ENCODE measurements around the gene PLCG1. TPM values are rescaled to one million over a fixed set of nuclear protein-coding genes. Genes with fewer than 3 reads are reported as not detected.

Gene PLCG1
- total and polyA plus RNA-seq, 12 donors, result 32.9 to 139 (median 76.9) TPM

- peak; percentile 18 to 67 (median 47) for DNase-seq
- H3K4me3 ChIP-seq, result no peak overlapping the region
- 53 to 57% (median 56%) methylated on average over 14 to 18 of the region's 18 CpGs for WGBS, 4 donors
- no peak for TF ChIP-seq POLR2A (IDR thresholded peaks at IDR 0.05)
- TF ChIP-seq CTCF (IDR thresholded peaks at IDR 0.05), result no peak
- intact Hi-C loops (cut with DNase I), result loop anchor here (2.0 to 10.0 kb wide), 4 partner anchors 52 to 168 kb away; partner anchors contain the start of gene LPIN3 (in 1 of the 2)
- peaks cover 9 to 20% of the 10 kb centered on the region in 2 donors for H3K4me1 ChIP-seq (replicated peaks in 1 of 2)
- H3K36me3 ChIP-seq (replicated peaks in 1 of 2), result peaks cover 0 to 51% of the 10 kb centered on the region in 2 donors
- H3K27ac ChIP-seq, result peak overlapping the region; percentile 24 to 89 (median 47)
- H3K27me3 ChIP-seq, result no peaks in the 10 kb centered on the region
- no peaks in the 10 kb centered on the region for H3K9me3 ChIP-seq (replicated peaks in 1 of 3)
Measured at GRCh38 chr20:41172296-41173140, 35.2 kb downstream of the PLCG1 start.

GRCh38 chr20:41173161-41173721, 35.9 kb downstream of the PLCG1 start:
- Histone ChIP-seq H3K4me1 (replicated peaks in 1 of 2) (peaks cover 14 to 25% of the 10 kb centered on the region in 2 donors), H3K36me3 (replicated peaks in 1 of 2) (peaks cover 0 to 44% of the 10 kb centered on the region in 2 donors), H3K27me3 (no peaks in the 10 kb centered on the region), H3K27ac (peak overlapping the region in 3 of 5 donors; percentile 50 to 89 (median 81)), H3K9me3 (replicated peaks in 1 of 3) (no peaks in the 10 kb centered on the region), H3K4me3 (no peak overlapping the region)
- peak; percentile 84 to 95 (median 87) for DNase-seq
- 7 to 16% (median 13%) methylated on average over 7 to 9 of the region's 9 CpGs for WGBS, 4 donors
- intact Hi-C loops (cut with DNase I), result loop anchor here (2.0 to 10.0 kb wide), 4 partner anchors 52 to 168 kb away; partner anchors contain the start of gene LPIN3 (in 1 of the 2)
- TF ChIP-seq POLR2A (IDR thresholded peaks at IDR 0.05) (no peak), CTCF (IDR thresholded peaks at IDR 0.05) (peak; percentile 93 to 99 (median 98))

GRCh38 chr20:41173791-41174341, 36.5 kb downstream of the PLCG1 start:
- WGBS, 4 donors, result 86 to 89% (median 87%) methylated on average over 13 of the region's 13 CpGs
- intact Hi-C loops (cut with DNase I), result loop anchor here (2.0 to 10.0 kb wide), 4 partner anchors 51 to 167 kb away; partner anchors contain the start of gene LPIN3 (in 1 of the 2)
- H3K36me3 ChIP-seq (replicated peaks in 1 of 2), result peaks cover 0 to 38% of the 10 kb centered on the region in 2 donors
- H3K27me3 ChIP-seq, result no peaks in the 10 kb centered on the region
- DNase-seq, result peak in 5 of 7 donors; percentile 13 to 52 (median 19)
- H3K9me3 ChIP-seq (replicated peaks in 1 of 3), result no peaks in the 10 kb centered on the region
- peaks cover 14 to 25% of the 10 kb centered on the region in 2 donors for H3K4me1 ChIP-seq (replicated peaks in 1 of 2)
- no peak for TF ChIP-seq CTCF (IDR thresholded peaks at IDR 0.05)
- TF ChIP-seq POLR2A (IDR thresholded peaks at IDR 0.05), result no peak
- H3K27ac ChIP-seq, result peak overlapping the region in 3 of 5 donors; percentile 42 to 89 (median 50)
- no peak overlapping the region for H3K4me3 ChIP-seq

GRCh38 chr20:41174373-41174772, 37.0 kb downstream of the PLCG1 start:
- WGBS, 4 donors, result 86 to 100% (median 93%) methylated on average over 1 to 10 of the region's 10 CpGs
- H3K4me1 ChIP-seq (replicated peaks in 1 of 2), result peaks cover 14 to 29% of the 10 kb centered on the region in 2 donors
- intact Hi-C loops (cut with DNase I), result loop anchor here (5.0 to 10.0 kb wide), 3 partner anchors 50 to 163 kb away; no protein-coding TSS in a partner anchor
- H3K36me3 ChIP-seq (replicated peaks in 1 of 2), result peaks cover 0 to 33% of the 10 kb centered on the region in 2 donors
- peak overlapping the region in 3 of 5 donors; percentile 17 to 89 (median 42) for H3K27ac ChIP-seq
- peak in 5 of 7 donors; percentile 10 to 42 (median 12) for DNase-seq
- TF ChIP-seq POLR2A (IDR thresholded peaks at IDR 0.05), result no peak
- no peak for TF ChIP-seq CTCF (IDR thresholded peaks at IDR 0.05)
- H3K9me3 ChIP-seq (replicated peaks in 1 of 3), result no peaks in the 10 kb centered on the region
- no peaks in the 10 kb centered on the region for H3K27me3 ChIP-seq
- H3K4me3 ChIP-seq, result no peak overlapping the region

Measured in adrenal gland (tissue), 12 donors.